ENCODE measurements around the gene RMC1.

DNA sequence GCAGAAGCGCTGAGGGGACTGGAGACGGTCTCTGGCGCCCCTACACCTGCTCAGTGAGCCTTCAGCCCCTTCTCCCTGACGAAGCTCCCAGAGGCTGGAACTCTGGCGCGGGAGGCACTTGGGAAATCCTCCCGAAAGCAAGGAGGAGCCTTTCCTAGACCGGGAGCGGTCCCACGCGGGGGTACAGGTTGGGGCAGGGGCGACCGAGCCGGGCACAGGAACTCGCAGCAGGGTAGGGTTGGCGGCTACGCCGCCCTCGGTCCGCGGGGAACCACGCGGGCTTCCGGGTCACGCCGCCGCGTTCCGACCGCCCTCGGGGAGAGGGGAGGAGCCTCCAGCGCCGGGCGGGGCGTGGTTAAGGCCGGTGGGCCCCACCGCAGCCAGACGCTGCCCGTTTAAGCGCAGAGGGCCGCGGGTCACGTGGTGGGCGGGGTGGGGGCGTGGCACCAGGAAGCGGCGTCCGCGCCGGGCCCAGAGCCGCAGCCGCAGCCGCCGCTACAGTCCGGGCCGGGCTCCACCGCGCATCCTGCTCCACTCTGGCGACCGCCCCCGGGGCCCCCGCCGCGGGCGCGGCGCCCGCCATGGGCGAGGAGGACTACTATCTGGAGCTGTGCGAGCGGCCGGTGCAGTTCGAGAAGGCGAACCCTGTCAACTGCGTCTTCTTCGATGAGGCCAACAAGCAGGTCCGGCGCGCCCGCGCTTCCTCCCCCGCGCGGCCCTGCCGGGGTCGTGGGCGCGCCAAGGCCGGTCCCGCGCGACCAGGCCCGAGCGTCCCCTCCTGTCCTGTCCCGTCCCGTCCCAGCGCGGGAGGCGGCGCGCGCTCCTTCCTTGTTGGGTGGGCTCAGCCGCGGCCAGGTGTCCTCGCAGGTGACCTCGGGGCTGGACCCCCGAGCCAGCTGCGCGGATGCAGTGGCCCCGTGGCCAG, at the start of gene RMC1:
- peak; percentile 88 for TF ChIP-seq POLR2A (IDR thresholded peaks at IDR 0.05; ENCODE audit: low read depth, low read length)
- peak; percentile 60 for TF ChIP-seq TAF1 (IDR thresholded peaks at IDR 0.05; ENCODE audit: low read depth, low read length)
- peak; percentile 87 for TF ChIP-seq POLR2AphosphoS5 (IDR thresholded peaks at IDR 0.05; ENCODE audit: low read depth, low read length)
- no peak for TF ChIP-seq SPI1 (IDR thresholded peaks at IDR 0.05; ENCODE audit: low read depth, low read length)
- TF ChIP-seq PAX5 (IDR thresholded peaks at IDR 0.05; ENCODE audit: insufficient read depth, low read length, severe bottlenecking): peak; percentile 78

Measured in GM12891 (cell line).